ENCODE data around the gene AKAP12. TPM values are rescaled to one million over a fixed set of nuclear protein-coding genes. Genes with fewer than 3 reads are reported as not detected.
A peak's percentile ranks its signal among the peaks of the same experiment; 100 is the strongest.

Gene AKAP12
- total RNA-seq, 4 donors from 2014 or later = 25.7 to 61.7 (median 53.1) TPM

GRCh38 chr6:151325075-151326050 is 85.6 kb downstream of the AKAP12 start:
- WGBS, 2 donors (ENCODE audit: low coverage in 1 of 2) = 0 to 3% methylated on average over 4 to 38 of the region's 46 CpGs
- Histone ChIP-seq H3K9me3 (no peaks in the 10 kb centered on the region), H3K36me3 (no peaks in the 10 kb centered on the region), H3K4me3 (peak overlapping the region; percentile 25 to 56 (median 38)), H3K27ac (peak overlapping the region; percentile 68 to 85 (median 74)), H3K27me3 (peaks cover 26% of the 10 kb centered on the region), H3K4me1 (peaks cover 13 to 22% (median 22%) of the 10 kb centered on the region in 4 donors)
- intact Hi-C loops (cut with DNase I; ENCODE audit: low total_unique reads) (loop anchor here (5.0 kb wide), 1 partner anchor 308 kb away; no protein-coding TSS in a partner anchor), in situ Hi-C loops (cut with MboI; ENCODE audit: low pct_ligation_motif_present in 1 of 4, low pct_unique_long_range_greater_than_20kb in 1 of 4, low sequenced_read_pairs in 3 of 4) (loop anchor here in 2 of 4 donors (10.0 to 25.0 kb wide), 2 partner anchors 311 to 913 kb away; no protein-coding TSS in a partner anchor)
- peak; percentile 45 for DNase-seq
- peak in 1 of 3 donors; percentile 19 for TF ChIP-seq POLR2AphosphoS5 (IDR thresholded peaks at IDR 0.05)
- TF ChIP-seq EP300 (IDR thresholded peaks at IDR 0.05; ENCODE audit: low read depth) = no peak

GRCh38 chr6:151326116-151326825 is 86.5 kb downstream of the AKAP12 start:
- Histone ChIP-seq H3K36me3 (no peaks in the 10 kb centered on the region), H3K4me3 (peak overlapping the region in 3 of 4 donors; percentile 33 to 56 (median 43)), H3K27me3 (peaks cover 26% of the 10 kb centered on the region), H3K4me1 (peaks cover 14 to 23% (median 22%) of the 10 kb centered on the region in 4 donors), H3K27ac (peak overlapping the region; percentile 68 to 85 (median 74)), H3K9me3 (no peaks in the 10 kb centered on the region)
- no peak for DNase-seq
- intact Hi-C loops (cut with DNase I; ENCODE audit: low total_unique reads) = loop anchor here (5.0 kb wide), 1 partner anchor 309 kb away; no protein-coding TSS in a partner anchor
- in situ Hi-C loops (cut with MboI; ENCODE audit: low pct_ligation_motif_present in 1 of 4, low pct_unique_long_range_greater_than_20kb in 1 of 4, low sequenced_read_pairs in 3 of 4) = loop anchor here in 2 of 4 donors (10.0 to 25.0 kb wide), 2 partner anchors 311 to 914 kb away; no protein-coding TSS in a partner anchor
- WGBS, 2 donors (ENCODE audit: low coverage in 1 of 2) = 49 to 51% methylated on average over 8 of the region's 8 CpGs
- no peak for TF ChIP-seq POLR2AphosphoS5 (IDR thresholded peaks at IDR 0.05)
- no peak for TF ChIP-seq EP300 (IDR thresholded peaks at IDR 0.05; ENCODE audit: low read depth)

GRCh38 chr6:151327101-151327500 is 87.3 kb downstream of the AKAP12 start:
- H3K4me1 ChIP-seq = peaks cover 14 to 23% (median 22%) of the 10 kb centered on the region in 4 donors
- 61 to 65% methylated on average over 3 to 4 of the region's 4 CpGs for WGBS, 2 donors (ENCODE audit: low coverage in 1 of 2)
- intact Hi-C loops (cut with DNase I; ENCODE audit: low total_unique reads) = loop anchor here (5.0 kb wide), 1 partner anchor 310 kb away; no protein-coding TSS in a partner anchor
- no peak for TF ChIP-seq POLR2A (IDR thresholded peaks at IDR 0.05)
- H3K9me3 ChIP-seq = no peaks in the 10 kb centered on the region
- no peak overlapping the region for H3K4me3 ChIP-seq
- H3K36me3 ChIP-seq = no peaks in the 10 kb centered on the region
- H3K27ac ChIP-seq = peak overlapping the region in 3 of 4 donors; percentile 41 to 78 (median 68)
- DNase-seq = no peak
- in situ Hi-C loops (cut with MboI; ENCODE audit: low pct_ligation_motif_present in 1 of 4, low pct_unique_long_range_greater_than_20kb in 1 of 4, low sequenced_read_pairs in 3 of 4) = loop anchor here in 2 of 4 donors (10.0 to 25.0 kb wide), 2 partner anchors 312 to 915 kb away; no protein-coding TSS in a partner anchor
- peaks cover 26% of the 10 kb centered on the region for H3K27me3 ChIP-seq

GRCh38 chr6:151330130-151330696 is 90.4 kb downstream of the AKAP12 start:
- Histone ChIP-seq H3K4me3 (no peak overlapping the region), H3K27me3 (peaks cover 18% of the 10 kb centered on the region), H3K36me3 (no peaks in the 10 kb centered on the region), H3K27ac (peak overlapping the region in 2 of 4 donors; percentile 13 to 41), H3K4me1 (peaks cover 3 to 8% (median 8%) of the 10 kb centered on the region in 4 donors), H3K9me3 (no peaks in the 10 kb centered on the region)
- intact Hi-C loops (cut with DNase I; ENCODE audit: low total_unique reads) (no loop called here), in situ Hi-C loops (cut with MboI; ENCODE audit: low pct_ligation_motif_present in 1 of 4, low pct_unique_long_range_greater_than_20kb in 1 of 4, low sequenced_read_pairs in 3 of 4) (loop anchor here (5.0 to 25.0 kb wide), 4 partner anchors 318 to 918 kb away; no protein-coding TSS in a partner anchor)
- 43 to 54% methylated on average over 5 to 6 of the region's 6 CpGs for WGBS, 2 donors (ENCODE audit: low coverage in 1 of 2)
- TF ChIP-seq CTCF (IDR thresholded peaks at IDR 0.05) (no peak), POLR2AphosphoS5 (IDR thresholded peaks at IDR 0.05) (no peak), EP300 (IDR thresholded peaks at IDR 0.05; ENCODE audit: low read depth) (no peak), POLR2A (IDR thresholded peaks at IDR 0.05) (no peak)
- no peak for DNase-seq

GRCh38 chr6:151335930-151336329 is 96.2 kb downstream of the AKAP12 start:
- Histone ChIP-seq H3K4me3 (no peak overlapping the region), H3K4me1 (peaks cover 0 to 3% (median 0%) of the 10 kb centered on the region in 4 donors), H3K27ac (no peak overlapping the region), H3K27me3 (no peaks in the 10 kb centered on the region), H3K36me3 (no peaks in the 10 kb centered on the region), H3K9me3 (no peaks in the 10 kb centered on the region)
- no peak for DNase-seq
- in situ Hi-C loops (cut with MboI; ENCODE audit: low pct_ligation_motif_present in 1 of 4, low pct_unique_long_range_greater_than_20kb in 1 of 4, low sequenced_read_pairs in 3 of 4) (loop anchor here in 3 of 4 donors (5.0 to 25.0 kb wide), 3 partner anchors 441 to 924 kb away; no protein-coding TSS in a partner anchor), intact Hi-C loops (cut with DNase I; ENCODE audit: low total_unique reads) (loop anchor here (5.0 kb wide), 1 partner anchor 444 kb away; no protein-coding TSS in a partner anchor)
- no peak for TF ChIP-seq POLR2A (IDR thresholded peaks at IDR 0.05)
- TF ChIP-seq EP300 (IDR thresholded peaks at IDR 0.05; ENCODE audit: low read depth) = no peak
- TF ChIP-seq CTCF (IDR thresholded peaks at IDR 0.05) = no peak
- no peak for TF ChIP-seq POLR2AphosphoS5 (IDR thresholded peaks at IDR 0.05)
